ENCODE measurements around the gene UNC119B. TPM values are rescaled to one million over a fixed set of nuclear protein-coding genes. Genes with fewer than 3 reads are reported as not detected.
"Not testable (repeated sequence)": the region's sequence is repeated elsewhere in the genome, so short reads cannot be mapped to it uniquely, and the experiment has no call there.

UNC119B gene
- total RNA-seq, 1 experiment from 2014 or later, result 18.7 TPM

GRCh38 chr12:120719072-120719471 is 8.8 kb downstream of the UNC119B start:
- DNase-seq (ENCODE audit: low read depth), result no peak

- no peak for DNase-seq (ENCODE audit: low read depth)
These were observed 9.4 kb downstream of the UNC119B start for GRCh38 chr12:120719496-120720233.

GRCh38 chr12:120720234-120720986 is 10.2 kb downstream of the UNC119B start:
- peak; percentile 79 for DNase-seq (ENCODE audit: low read depth)

- no peak for DNase-seq (ENCODE audit: low read depth)
These were observed 10.9 kb downstream of the UNC119B start for GRCh38 chr12:120720987-120721801.

DNA sequence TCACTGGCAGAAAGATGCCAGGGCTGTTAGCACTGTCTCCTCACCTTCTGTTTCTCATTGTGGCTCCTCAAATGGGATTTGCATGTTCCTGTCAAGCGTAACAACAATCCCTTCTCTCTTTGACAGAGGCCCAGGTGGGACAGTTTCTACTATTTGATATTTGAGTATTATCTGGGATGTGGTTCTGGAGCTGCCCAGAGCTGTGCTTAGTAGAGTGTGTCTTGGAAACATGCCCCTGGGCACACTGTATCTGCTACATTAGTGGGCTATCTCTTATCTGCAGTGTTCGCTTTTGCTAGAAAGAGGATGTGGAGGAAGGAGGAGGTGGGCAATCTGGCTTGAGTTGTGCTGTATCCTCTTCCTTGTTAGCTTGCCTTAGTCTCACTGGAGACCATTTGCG is 11.6 kb downstream of the UNC119B start:
- DNase-seq (ENCODE audit: low read depth), result no peak

- DNase-seq (ENCODE audit: low read depth), result no peak
These were observed 12.5 kb downstream of the UNC119B start for GRCh38 chr12:120722784-120723183.

GRCh38 chr12:120724720-120725119 is 14.5 kb downstream of the UNC119B start:
- DNase-seq (ENCODE audit: low read depth), result no peak

DNA sequence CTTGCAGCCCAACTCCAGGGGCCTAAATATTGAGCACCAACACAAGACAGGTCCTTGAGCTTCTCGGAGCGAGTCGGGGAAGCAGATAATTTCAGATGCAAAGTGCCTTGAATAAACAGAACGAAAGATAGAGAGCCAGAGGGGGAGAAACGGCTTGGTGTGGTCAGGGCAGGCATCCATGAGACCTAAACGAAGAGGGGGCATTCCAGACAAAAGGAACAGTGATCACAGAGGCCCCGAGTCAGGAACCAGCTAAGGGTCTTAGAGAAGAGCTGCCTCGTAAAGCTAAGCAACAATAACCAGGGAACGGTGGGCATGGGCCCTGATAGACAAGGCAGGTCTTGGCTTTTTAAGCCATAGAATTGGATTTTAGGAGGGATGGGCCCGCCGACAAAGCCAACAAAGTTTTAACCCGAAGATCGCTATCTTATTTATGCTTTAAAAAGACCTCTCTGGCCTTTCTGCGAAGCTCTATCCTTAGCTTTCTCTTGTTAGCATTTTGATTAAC is 14.9 kb downstream of the UNC119B start:
- no peak for DNase-seq (ENCODE audit: low read depth)

DNA sequence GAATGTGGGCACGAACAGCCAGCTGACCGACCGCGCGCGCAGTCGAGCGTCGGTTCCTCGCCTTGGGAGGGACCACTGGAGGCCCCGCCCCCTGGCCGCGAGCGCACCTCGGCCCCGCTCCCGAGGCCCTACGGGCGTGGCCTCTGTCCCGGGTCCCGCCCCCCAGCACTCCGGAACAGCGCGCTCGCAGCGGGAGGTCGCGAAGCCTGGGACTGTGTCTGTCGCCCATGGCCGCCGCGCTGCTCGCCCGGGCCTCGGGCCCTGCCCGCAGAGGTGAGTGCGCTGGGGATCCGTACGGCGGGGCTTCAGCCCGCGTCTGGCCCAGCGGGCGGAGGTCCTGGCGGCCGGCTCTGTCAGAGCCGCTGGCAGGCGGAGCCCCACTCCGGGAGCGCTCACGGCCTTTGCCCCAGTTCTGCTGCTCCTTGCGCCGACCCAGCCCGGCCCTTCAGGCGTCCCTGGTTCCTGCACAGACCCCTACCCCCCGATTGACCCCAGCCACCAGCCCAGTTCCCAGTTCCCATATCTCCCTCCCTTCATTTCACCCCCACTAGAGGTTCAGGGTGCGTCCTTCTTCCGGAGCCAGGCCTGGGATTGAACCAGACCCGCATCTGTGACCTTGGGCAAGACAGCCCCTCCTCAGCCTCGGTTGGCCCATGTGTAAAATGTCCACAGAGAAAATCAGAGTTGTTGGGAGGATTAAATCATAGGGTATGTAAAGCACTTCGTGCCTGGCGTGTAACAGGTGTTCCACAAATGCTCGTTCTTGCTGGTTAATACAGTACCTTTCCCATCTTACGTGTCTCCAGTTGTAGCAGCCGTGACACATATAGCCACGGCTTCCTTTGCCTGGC is 15.6 kb downstream of the UNC119B start, which contains the start of gene ACADS:
ACADS (plus strand) TSS at position 168 of the 851 bp plus-strand sequence; CDS start at position 228, 60 bp downstream.
- peak; percentile 78 for DNase-seq (ENCODE audit: low read depth)

DNA sequence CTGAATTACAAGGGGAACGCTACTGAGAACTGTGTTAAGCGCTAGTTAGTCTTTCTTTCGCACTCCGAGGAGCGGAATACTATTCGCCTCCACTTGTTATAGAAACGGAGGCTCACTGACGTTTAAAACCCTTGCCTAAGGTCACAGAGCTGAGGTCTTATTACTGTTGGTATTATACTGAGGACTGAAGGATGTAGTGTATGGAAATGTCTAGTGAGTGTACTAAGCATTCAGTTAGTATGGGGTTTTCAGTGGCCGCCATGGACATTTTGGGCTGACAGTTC is 16.2 kb downstream of the UNC119B start:
- no peak for DNase-seq (ENCODE audit: low read depth)

DNA sequence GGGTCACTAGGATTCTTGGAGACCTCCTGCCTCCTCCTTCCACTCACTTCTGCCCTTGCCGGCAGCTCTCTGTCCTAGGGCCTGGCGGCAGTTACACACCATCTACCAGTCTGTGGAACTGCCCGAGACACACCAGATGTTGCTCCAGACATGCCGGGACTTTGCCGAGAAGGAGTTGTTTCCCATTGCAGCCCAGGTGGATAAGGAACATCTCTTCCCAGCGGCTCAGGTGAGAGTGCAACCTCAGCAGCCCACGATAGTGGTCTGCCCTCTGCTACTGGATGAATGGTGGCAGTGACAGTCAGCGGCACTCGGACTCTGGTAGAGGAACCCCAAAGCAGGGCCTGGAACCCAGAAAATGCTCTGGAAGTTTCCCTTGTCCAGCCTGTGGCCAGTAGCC is 16.7 kb downstream of the UNC119B start:
- DNase-seq (ENCODE audit: low read depth), result no peak

- DNase-seq (ENCODE audit: low read depth), result not testable (repeated sequence)
These were observed 21.9 kb downstream of the UNC119B start for GRCh38 chr12:120732198-120732597.

DNA sequence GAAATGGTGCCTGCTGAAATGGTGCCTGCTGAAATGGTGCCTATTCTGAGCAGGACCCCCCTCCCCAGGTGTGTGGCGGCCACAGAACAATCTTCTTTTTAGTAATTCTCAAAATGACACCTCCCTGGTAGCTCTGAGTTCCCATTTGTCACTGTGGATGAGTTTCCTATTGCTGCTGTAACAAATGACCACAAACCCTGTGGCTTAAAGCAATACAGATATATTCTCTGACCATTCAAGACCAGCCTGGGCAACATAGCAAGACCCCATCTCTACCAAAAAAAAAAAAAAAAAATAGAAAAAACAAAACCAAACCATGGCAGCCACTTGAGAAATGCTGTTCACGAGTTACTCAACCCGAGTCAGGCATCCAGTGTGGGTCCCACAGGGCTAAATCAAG is 23.3 kb downstream of the UNC119B start:
- no peak for DNase-seq (ENCODE audit: low read depth)

DNA sequence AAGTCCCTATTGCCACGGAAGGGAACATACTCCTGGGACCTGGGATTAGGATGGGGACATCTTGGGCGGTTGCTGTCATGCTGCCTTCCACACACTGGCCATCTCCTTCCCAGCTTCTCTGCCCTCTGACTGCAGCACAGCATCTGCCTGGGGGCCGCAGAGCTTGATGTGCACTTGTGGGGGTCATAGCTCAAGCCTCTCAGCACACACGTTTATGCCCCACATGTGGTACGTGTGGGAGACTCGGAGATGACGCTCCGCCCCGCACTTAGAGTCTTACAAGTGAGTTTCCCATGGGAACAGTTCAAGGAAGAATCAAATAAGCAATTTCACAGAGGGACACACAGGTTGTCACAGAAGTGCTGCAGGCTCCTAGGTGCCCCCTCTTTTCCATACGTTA is 24.0 kb downstream of the UNC119B start:
- no peak for DNase-seq (ENCODE audit: low read depth)

DNA sequence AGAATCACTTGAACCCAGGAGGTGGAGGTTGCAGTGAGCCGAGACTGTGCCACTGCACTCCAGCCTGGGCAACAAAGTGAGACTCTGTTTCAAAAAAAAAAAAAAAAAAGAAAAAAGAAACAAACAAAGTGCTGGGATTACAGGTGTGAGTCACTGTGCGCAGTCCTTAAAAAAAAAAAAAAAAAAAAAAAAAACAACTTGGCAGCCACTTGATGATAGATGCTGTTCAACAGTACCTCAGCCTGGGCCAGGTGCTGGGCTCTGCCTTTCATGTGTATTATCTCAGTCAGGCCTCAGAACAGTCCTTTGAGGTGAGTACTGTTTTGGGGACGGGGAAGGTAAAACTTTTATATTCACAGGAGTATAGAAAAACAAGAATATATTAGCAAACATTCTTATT is 24.9 kb downstream of the UNC119B start:
- no peak for DNase-seq (ENCODE audit: low read depth)

DNA sequence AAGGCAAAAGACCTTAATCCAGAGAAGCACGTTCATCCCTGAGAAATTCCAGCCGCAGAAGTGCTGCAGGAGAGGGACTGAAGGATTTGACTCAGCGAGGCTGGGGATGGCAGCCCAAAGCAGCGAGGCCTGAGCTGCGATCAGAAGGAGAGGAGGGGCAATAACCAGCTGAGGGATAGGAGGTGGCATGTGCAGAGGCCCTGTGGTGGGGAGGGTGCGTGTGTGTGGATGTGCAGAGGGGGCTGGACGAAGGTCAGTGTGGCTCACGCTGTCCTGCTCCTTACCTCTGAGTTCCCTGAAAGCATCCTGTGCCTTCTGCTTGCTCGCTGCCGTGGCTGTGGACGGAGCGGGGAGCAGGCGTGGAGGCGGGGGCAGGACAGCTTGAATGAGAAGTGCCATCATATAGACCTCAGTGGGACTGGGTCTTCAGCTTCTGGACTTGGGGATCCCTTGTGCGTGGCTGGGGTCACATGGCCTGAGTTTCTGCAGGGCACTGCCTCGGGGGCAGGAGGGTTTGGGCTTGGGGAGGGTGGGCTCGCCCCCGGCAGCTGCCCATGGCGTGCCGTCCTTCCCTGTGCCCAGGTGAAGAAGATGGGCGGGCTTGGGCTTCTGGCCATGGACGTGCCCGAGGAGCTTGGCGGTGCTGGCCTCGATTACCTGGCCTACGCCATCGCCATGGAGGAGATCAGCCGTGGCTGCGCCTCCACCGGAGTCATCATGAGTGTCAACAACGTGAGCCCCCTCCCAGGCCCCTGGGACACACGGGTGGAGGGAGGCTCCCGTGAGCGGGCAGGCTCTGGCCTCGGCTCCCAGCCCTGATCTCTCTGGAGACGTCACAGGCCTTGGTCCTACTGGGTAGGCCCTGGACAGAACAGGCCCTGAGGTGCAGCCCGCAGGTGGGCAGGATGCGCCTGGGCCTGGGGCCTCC is 26.4 kb downstream of the UNC119B start:
- DNase-seq (ENCODE audit: low read depth), result no peak

DNA sequence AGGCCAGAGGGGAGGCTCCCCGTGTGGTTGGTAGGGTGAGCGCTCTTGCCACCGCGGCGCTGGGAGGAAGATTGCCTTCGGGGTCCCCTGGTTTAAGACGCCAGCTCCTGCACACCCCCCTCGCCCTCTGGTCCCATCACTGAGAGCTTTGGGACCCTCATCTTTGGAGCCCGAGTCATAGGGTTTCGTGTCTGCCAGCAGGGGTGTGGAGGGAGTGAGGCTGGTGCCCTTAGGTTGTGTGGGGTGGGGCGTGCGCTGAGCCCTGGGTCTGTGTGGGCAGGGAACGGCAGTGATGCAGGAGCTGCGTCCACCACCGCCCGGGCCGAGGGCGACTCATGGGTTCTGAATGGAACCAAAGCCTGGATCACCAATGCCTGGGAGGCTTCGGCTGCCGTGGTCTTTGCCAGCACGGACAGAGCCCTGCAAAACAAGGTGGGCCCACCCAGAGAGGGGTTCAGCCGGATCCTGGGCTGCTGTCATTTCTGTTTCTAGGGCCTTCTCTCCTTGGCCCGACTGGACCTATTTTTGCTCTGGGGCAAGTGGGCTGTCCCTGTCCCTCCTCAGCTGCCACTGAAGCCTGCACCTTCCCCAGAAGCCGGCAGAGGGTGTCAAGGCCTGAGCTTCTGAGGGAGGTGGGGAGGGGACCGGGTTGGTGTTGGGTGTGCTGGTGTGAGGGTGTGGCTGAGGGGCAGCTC is 27.4 kb downstream of the UNC119B start:
- no peak for DNase-seq (ENCODE audit: low read depth)

DNA sequence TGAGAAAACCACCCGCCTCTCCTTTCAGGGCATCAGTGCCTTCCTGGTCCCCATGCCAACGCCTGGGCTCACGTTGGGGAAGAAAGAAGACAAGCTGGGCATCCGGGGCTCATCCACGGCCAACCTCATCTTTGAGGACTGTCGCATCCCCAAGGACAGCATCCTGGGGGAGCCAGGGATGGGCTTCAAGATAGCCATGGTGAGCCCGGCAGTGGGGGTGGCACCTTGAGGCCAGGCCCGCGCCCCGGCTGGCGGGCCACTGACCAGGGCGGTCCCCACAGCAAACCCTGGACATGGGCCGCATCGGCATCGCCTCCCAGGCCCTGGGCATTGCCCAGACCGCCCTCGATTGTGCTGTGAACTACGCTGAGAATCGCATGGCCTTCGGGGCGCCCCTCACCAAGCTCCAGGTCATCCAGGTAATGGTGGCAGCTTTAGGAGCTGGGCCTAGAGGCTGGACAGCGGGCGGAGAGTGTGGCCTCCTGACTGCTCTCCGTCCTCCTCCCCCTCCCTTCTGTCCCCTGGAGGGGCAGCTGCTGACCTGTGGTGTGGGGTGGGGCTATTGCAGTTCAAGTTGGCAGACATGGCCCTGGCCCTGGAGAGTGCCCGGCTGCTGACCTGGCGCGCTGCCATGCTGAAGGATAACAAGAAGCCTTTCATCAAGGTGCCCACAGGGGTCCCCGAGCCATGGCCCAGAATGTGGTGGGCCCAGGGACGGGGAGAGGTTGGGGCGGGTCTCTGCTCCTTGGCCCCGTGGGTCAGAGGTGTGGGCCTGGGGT is 28.2 kb downstream of the UNC119B start:
- no peak for DNase-seq (ENCODE audit: low read depth)

All from LHCN-M2 (cell line).